Hepatocyte (in vitro differentiated cells): Measurements from ENCODE around the gene DISP2. TPM values are rescaled to one million over a fixed set of nuclear protein-coding genes. Genes with fewer than 3 reads are reported as not detected.
A peak's percentile ranks its signal among the peaks of the same experiment; 100 is the strongest.

Experiments used
- DNase-seq: peaks from one replicate; pipeline ENCODE4 v3.0.0-alpha.2; 2016; ENCODE audit warnings: low spot score
- H2AFZ ChIP-seq: fragments of 200-600 bp; sonication (generic); 2 replicates; pipeline ENCODE4 v1.6.0; 2016; ENCODE audit warnings: antibody characterized with exemption, mild to moderate bottlenecking
- H3K27ac ChIP-seq: fragments of 200-600 bp; sonication (generic); 2 replicates; pipeline ENCODE4 v1.5.1; 2016; ENCODE audit warnings: mild to moderate bottlenecking
- H3K27me3 ChIP-seq: fragments of 200-600 bp; sonication (generic); 2 replicates; pipeline ENCODE4 v1.6.1; 2016
- H3K36me3 ChIP-seq: fragments of 200-600 bp; sonication (generic); replicated peaks from 2 replicates; pipeline ENCODE4 v1.5.1; 2016; ENCODE audit warnings: low read depth; ENCODE audit not compliant: insufficient read depth
- H3K4me1 ChIP-seq: fragments of 200-600 bp; sonication (generic); 2 replicates; pipeline ENCODE4 v1.5.1; 2016; ENCODE audit warnings: mild to moderate bottlenecking, moderate library complexity; ENCODE audit not compliant: insufficient read depth
- H3K4me2 ChIP-seq: fragments of 200-600 bp; sonication (generic); 2 replicates; pipeline ENCODE4 v1.6.0; 2016
- H3K4me3 ChIP-seq: fragments of 200-600 bp; sonication (generic); 2 replicates; pipeline ENCODE4 v1.5.1; 2016; ENCODE audit warnings: mild to moderate bottlenecking
- H3K79me2 ChIP-seq: fragments of 200-600 bp; sonication (generic); 2 replicates; pipeline ENCODE4 v1.6.0; 2017; ENCODE audit warnings: mild to moderate bottlenecking
- H3K9me2 ChIP-seq: fragments of 200-600 bp; sonication (generic); replicated peaks from 2 replicates; pipeline ENCODE4 v1.6.0; 2017; ENCODE audit warnings: mild to moderate bottlenecking; ENCODE audit not compliant: insufficient read depth
- H3K9me3 ChIP-seq: fragments of 200-600 bp; sonication (generic); 2 replicates; pipeline ENCODE4 v1.5.1; 2016; ENCODE audit warnings: low read depth, mild to moderate bottlenecking
- H4K20me1 ChIP-seq: fragments of 200-600 bp; sonication (generic); 2 replicates; pipeline ENCODE4 v1.6.0; 2016; ENCODE audit warnings: mild to moderate bottlenecking; ENCODE audit not compliant: insufficient read depth, poor library complexity, severe bottlenecking
- EZH2 ChIP-seq: fragments of 200-600 bp; sonication (generic); IDR thresholded peaks from 2 replicates; pipeline ENCODE4 v1.6.1; 2016; ENCODE audit warnings: antibody characterized with exemption, mild to moderate bottlenecking, borderline replicate concordance
- EZH2phosphoT487 ChIP-seq: fragments of 200-600 bp; sonication (generic); IDR thresholded peaks from one replicate; pipeline ENCODE4 v1.6.1; 2018; ENCODE audit warnings: antibody characterized with exemption, mild to moderate bottlenecking, low read depth, moderate library complexity; ENCODE audit not compliant: unreplicated experiment, severe bottlenecking
- WGBS: methylation state at CpG from one replicate; pipeline ENCODE4 v1.1.6; 2016; ENCODE audit warnings: low lambda C conversion rate; ENCODE audit errors: missing lambda C conversion rate; 5-methylcytosine and 5-hydroxymethylcytosine counted together
- polyA plus RNA-seq: library from polyadenylated mRNA; unstranded; fragments of >200 nt; fragmentation: Nextera tagmentation; extraction: Ambion mirVana; gene quantifications from 2 replicates; pipeline ENCODE4 v1.2.1, GENCODE V29; 2016
- total RNA-seq: library from RNA; depleted of rRNA; stranded (reverse); fragments of >200 nt; gene quantifications from 2 replicates; pipeline ENCODE4 v1.2.3, GENCODE V29; 2014
- TF ChIP-seq, protein P1 (sequence below): fragments of 200-600 bp; sonication (generic); IDR thresholded peaks from 2 replicates; pipeline ENCODE4 v1.5.1; 2016; ENCODE audit warnings: antibody characterized with exemption, mild to moderate bottlenecking; ENCODE audit not compliant: poor library complexity

DISP2 gene, protein sequence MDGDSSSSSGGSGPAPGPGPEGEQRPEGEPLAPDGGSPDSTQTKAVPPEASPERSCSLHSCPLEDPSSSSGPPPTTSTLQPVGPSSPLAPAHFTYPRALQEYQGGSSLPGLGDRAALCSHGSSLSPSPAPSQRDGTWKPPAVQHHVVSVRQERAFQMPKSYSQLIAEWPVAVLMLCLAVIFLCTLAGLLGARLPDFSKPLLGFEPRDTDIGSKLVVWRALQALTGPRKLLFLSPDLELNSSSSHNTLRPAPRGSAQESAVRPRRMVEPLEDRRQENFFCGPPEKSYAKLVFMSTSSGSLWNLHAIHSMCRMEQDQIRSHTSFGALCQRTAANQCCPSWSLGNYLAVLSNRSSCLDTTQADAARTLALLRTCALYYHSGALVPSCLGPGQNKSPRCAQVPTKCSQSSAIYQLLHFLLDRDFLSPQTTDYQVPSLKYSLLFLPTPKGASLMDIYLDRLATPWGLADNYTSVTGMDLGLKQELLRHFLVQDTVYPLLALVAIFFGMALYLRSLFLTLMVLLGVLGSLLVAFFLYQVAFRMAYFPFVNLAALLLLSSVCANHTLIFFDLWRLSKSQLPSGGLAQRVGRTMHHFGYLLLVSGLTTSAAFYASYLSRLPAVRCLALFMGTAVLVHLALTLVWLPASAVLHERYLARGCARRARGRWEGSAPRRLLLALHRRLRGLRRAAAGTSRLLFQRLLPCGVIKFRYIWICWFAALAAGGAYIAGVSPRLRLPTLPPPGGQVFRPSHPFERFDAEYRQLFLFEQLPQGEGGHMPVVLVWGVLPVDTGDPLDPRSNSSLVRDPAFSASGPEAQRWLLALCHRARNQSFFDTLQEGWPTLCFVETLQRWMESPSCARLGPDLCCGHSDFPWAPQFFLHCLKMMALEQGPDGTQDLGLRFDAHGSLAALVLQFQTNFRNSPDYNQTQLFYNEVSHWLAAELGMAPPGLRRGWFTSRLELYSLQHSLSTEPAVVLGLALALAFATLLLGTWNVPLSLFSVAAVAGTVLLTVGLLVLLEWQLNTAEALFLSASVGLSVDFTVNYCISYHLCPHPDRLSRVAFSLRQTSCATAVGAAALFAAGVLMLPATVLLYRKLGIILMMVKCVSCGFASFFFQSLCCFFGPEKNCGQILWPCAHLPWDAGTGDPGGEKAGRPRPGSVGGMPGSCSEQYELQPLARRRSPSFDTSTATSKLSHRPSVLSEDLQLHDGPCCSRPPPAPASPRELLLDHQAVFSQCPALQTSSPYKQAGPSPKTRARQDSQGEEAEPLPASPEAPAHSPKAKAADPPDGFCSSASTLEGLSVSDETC (N-terminal part only)
- total RNA-seq (0.12 and 1.0 TPM in 2 replicates), polyA plus RNA-seq (0.93 and 1.5 TPM in 2 replicates)

- WGBS = 8% methylated on average over 46 of the region's 82 CpGs
- Histone ChIP-seq H3K4me3 (peak within 1 kb of the TSS; percentile 16), H3K36me3 (no peaks in the 10 kb centered on the region), H3K79me2 (no peaks in the 10 kb centered on the region), H3K27ac (no peak within 1 kb of the TSS), H3K4me1 (peaks cover 19% of the 10 kb centered on the region), H3K27me3 (peaks cover 12% of the 10 kb centered on the region), H4K20me1 (no peaks in the 10 kb centered on the region), H3K4me2 (peak within 1 kb of the TSS; percentile 95), H2AFZ (peak within 1 kb of the TSS; percentile 93), H3K9me3 (no peaks in the 10 kb centered on the region), H3K9me2 (no peaks in the 10 kb centered on the region)
- DNase-seq = peak; percentile 96
- TF ChIP-seq EZH2phosphoT487 = no peak
- TF ChIP-seq EZH2 = no peak
- TF ChIP-seq, protein P1, sequence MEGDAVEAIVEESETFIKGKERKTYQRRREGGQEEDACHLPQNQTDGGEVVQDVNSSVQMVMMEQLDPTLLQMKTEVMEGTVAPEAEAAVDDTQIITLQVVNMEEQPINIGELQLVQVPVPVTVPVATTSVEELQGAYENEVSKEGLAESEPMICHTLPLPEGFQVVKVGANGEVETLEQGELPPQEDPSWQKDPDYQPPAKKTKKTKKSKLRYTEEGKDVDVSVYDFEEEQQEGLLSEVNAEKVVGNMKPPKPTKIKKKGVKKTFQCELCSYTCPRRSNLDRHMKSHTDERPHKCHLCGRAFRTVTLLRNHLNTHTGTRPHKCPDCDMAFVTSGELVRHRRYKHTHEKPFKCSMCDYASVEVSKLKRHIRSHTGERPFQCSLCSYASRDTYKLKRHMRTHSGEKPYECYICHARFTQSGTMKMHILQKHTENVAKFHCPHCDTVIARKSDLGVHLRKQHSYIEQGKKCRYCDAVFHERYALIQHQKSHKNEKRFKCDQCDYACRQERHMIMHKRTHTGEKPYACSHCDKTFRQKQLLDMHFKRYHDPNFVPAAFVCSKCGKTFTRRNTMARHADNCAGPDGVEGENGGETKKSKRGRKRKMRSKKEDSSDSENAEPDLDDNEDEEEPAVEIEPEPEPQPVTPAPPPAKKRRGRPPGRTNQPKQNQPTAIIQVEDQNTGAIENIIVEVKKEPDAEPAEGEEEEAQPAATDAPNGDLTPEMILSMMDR = no peak
These were observed at the start of gene DISP2 for GRCh38 chr15:40357723-40358470. Gene DISP2, plus strand, starts transcription at chr15:40358219. Its CDS starts 103 bp downstream, at chr15:40358322.

DNA sequence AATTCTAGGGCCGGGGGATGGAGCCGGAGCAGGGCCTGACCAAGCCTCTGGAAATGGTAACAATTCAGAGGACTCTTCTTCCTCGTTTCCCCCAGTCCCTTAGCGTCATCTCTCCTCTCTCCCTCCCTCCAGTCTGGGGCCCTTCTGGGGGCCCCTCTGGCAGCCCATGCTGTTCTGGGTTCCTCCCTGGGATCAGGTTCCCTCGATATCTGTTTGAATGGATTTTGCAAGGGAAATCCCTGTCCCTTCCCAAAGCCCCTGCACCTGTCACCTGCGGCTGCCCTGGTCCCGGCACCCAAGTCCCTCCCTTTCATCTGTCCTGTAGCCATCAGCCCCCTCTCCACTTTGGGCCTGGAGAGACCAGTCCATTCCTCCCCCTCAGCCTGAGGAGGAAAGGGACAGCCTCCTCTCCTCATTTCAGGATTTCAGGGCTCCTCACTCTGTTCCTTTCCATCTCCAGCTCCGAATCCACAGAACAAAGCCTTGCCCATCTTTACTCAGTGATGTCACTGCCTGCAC, 48.6 kb upstream of the DISP2 start:
- no peak for DNase-seq
- H4K20me1 ChIP-seq = no peaks in the 10 kb centered on the region
- H3K79me2 ChIP-seq = no peaks in the 10 kb centered on the region
- H2AFZ ChIP-seq = no peak overlapping the region
- no peak overlapping the region for H3K4me2 ChIP-seq
- peaks cover 13% of the 10 kb centered on the region for H3K4me1 ChIP-seq
- H3K27me3 ChIP-seq = peaks cover 10% of the 10 kb centered on the region
- H3K9me2 ChIP-seq = no peaks in the 10 kb centered on the region
- no peaks in the 10 kb centered on the region for H3K9me3 ChIP-seq
- H3K36me3 ChIP-seq = no peaks in the 10 kb centered on the region
- TF ChIP-seq, protein P1 = no peak
- TF ChIP-seq EZH2 (no peak), EZH2phosphoT487 (no peak)
- H3K27ac ChIP-seq = no peak overlapping the region
- WGBS = 87% methylated on average over 8 of the region's 8 CpGs
- H3K4me3 ChIP-seq = no peak overlapping the region
